Measurements from ENCODE around the gene SMYD3.
"Not testable (repeated sequence)": the region's sequence is repeated elsewhere in the genome, so short reads cannot be mapped to it uniquely, and the experiment has no call there.

The SMYD3 gene

DNA sequence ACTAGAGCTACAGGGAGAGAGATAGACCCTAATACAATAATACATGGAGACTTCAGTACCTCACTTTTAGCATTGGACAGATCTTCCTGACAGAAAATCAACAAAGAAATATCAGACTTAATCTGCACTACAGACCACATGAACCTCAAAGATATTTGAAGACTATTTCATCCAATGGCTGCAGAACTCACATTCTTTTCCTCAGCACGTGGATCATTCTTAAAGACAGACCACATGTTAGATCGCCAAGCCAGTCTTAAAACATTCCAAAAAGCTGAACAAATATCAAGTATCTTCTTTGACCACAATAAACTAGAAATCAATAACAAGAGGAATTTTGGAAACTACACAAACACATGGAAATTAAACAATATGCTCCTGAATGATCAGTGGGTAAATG, 776.3 kb downstream of the SMYD3 start:
- no peak for DNase-seq

DNA sequence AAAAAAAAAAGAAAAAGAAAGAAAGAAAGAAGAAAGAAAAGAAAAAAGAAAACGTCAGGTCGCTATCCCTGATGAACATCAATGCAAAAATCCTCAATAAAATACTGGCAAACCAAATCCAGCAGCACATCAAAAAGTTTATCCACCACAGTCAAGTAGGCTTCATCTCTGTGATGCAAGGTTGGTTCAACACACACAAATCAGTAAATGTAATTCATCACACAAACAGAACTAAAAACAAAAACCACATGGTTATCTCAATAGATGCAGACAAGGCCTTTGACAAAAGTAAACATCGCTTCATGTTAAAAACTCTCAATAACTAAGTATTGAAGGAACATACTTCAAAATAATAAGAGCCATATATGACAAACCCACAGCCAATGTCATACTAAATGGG, 779.0 kb downstream of the SMYD3 start:
- not testable (repeated sequence) for DNase-seq

GRCh38 chr1:245721488-245721887, 785.6 kb downstream of the SMYD3 start:
- DNase-seq: no peak

GRCh38 chr1:245718951-245719350, 788.1 kb downstream of the SMYD3 start:
- no peak for DNase-seq

DNA sequence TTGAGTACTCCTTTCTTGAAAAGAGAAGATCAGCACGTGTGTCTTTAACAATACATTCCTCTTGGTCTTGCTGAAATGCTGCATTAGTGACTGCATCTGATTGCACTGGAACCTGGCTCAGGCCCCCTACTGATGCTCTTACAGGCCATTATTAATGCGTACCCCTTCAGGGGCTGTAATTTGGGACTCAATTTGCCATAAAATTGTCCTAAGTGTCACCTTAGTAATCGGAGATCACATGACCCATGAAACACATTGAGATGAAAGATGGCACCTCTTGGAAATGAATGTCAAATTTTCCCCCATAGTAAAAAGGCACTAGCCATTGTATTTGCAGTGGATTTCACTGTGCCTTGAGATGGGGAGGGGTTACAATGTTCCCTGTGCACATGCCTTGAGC, 789.0 kb downstream of the SMYD3 start:
- DNase-seq: no peak

- DNase-seq: no peak
Observed at GRCh38 chr1:245717611-245718010, 789.5 kb downstream of the SMYD3 start.

DNA sequence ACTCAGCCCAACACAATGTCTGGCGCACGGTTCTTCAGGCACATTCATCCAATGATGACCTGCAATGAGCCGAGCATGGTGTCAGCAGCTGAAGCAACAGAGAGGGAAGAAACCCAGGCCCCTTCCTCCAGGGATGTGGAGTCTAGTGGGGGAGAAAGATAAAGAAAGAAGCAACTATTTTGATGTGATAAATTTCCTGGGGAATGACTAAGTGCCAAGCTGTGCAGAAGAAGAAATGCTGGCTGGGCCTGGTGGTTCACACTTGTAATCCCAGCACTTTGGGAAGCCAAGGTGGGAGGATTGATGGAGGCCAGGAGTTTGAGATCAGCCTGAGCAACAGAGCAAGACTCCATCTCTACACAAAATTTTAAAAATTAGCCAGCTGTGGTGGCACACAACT, 790.5 kb downstream of the SMYD3 start:
- no peak for DNase-seq

GRCh38 chr1:245715970-245716369, 791.1 kb downstream of the SMYD3 start:
- DNase-seq: no peak

GRCh38 chr1:245715291-245715701, 791.8 kb downstream of the SMYD3 start:
- no peak for DNase-seq

- not testable (repeated sequence) for DNase-seq
Observed at GRCh38 chr1:245714027-245714426, 793.1 kb downstream of the SMYD3 start.

GRCh38 chr1:245710961-245711903, 795.8 kb downstream of the SMYD3 start:
- no peak for DNase-seq

GRCh38 chr1:245707941-245708340, 799.1 kb downstream of the SMYD3 start:
- no peak for DNase-seq

DNA sequence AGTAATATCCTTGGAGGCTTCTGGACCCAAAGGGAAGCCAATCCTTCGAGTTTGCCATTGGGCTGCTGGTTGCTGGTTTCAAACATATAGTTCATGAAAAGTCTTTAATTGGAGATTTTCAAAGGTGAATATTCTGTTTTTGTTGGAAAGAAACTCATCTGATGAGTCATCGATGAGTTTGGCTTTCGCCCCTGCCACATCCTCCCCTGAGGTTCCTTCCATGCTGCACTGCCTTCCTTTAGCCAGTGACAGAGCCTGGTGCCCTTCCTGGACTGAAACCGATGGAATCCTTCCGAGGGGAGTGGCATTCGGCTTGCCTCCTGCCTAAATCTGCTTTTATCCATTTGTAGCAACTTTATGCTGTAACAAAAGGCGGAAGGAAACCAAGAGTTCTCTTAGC, 802.3 kb downstream of the SMYD3 start:
- no peak for DNase-seq

DNA sequence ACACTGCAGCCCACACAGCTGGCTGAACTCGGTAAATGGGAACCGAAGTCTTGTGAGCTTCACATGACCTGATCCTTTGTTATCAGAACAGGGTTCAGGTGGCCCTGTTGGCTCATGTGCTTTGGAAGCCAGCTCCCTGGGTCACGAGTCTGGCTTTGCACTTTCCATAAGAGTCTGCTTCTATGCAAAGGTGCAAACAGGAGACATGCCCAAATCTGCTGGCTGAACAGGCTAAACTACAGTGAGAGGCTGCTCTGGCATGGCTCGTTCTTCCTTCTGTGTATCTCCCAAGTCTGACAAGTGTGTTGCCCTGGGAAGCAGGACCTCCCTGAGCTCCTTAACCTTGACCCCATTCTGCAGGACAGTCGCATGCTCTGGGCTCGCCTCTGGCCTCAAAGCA, 802.7 kb downstream of the SMYD3 start:
- no peak for DNase-seq

GRCh38 chr1:245702346-245702745, 804.7 kb downstream of the SMYD3 start:
- DNase-seq: no peak

GRCh38 chr1:245701631-245702030, 805.4 kb downstream of the SMYD3 start:
- no peak for DNase-seq

DNA sequence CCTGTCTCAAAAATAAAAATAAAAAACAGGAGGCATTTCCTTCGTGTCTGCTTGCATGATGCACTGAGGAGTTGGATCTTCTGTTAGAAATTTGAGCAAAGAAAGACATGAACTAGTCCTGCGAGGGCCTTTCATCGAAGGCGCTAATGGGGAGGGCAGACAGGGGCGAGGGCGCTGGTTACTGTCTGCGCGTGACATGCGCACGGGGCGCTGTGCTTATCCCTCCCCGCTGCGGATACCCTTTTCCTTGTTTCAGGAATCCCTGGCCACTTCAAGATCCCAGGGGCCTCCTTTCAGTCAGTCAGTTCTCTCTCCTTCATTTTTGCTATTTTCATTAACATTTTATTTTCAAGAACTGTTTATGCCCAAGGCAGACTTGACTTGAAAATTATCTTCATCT, 806.4 kb downstream of the SMYD3 start:
- DNase-seq: no peak
